HTERT RPE-1 (cell line): ENCODE measurements around the gene SPINT4.
"Not testable (repeated sequence)": the region's sequence is repeated elsewhere in the genome, so short reads cannot be mapped to it uniquely, and the experiment has no call there.

Source experiments
- in situ Hi-C: fragments of 300-500 bp; cut with MboI; formaldehyde crosslinking; loops from 4 replicates; pipeline ENCODE4 v1.14.3; 2020; ENCODE audit warnings: low sequenced_read_pairs

Gene SPINT4

GRCh38 chr20:45764618-45765282 lies 42.6 kb downstream of the SPINT4 start:
- in situ Hi-C loops, result not testable (repeated sequence)

DNA sequence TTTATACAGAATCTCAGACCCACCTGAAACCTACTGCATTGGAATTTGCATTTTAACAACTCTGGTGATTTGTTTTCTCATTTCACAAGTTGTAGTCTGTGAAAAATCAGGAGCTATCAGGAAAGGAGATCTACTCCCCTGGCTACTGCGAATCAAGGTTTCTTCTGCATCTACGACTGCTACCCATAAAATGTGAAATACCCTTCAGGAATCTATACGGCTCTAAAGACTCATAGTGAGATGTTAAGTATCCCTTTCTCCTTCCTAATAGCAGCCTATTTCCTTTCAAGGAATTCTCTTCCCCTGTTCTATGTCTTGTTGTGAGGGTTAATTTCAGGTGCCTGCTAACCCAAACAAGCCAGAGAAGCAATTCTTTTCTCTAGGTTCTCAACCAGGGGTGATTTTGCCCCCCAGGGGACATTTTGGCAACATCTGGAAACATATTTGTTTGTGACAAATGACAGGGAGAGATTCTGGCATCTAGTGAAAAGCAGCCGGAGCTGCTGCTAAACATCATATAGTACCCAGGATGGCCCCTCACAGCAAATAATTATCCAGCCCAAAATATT lies 43.2 kb downstream of the SPINT4 start:
- in situ Hi-C loops, result no loop called here

- in situ Hi-C loops, result no loop called here
These were observed 43.8 kb downstream of the SPINT4 start for GRCh38 chr20:45765980-45766379.

GRCh38 chr20:45768479-45768878 lies 46.3 kb downstream of the SPINT4 start:
- in situ Hi-C loops, result no loop called here

GRCh38 chr20:45771182-45771759 lies 49.1 kb downstream of the SPINT4 start:
- in situ Hi-C loops, result no loop called here

DNA sequence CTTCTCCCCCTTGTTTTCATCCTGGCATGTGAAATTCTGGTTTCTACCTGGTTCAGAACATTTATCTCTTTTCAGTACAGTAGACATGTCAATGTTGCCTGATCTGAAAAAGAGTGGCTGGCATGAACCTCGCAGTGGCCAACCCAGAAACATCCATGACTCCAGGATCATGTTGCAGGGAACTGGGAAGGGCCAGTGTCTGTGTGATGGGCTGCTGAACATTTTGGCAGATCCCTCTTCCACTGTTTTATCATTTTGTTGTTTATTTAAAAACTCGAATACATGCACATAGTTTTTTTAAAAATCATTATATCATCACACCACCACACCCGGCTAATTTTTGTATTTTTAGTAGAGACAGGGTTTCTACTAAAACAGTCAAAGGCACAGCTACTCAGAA lies 50.5 kb downstream of the SPINT4 start:
- in situ Hi-C loops, result no loop called here

DNA sequence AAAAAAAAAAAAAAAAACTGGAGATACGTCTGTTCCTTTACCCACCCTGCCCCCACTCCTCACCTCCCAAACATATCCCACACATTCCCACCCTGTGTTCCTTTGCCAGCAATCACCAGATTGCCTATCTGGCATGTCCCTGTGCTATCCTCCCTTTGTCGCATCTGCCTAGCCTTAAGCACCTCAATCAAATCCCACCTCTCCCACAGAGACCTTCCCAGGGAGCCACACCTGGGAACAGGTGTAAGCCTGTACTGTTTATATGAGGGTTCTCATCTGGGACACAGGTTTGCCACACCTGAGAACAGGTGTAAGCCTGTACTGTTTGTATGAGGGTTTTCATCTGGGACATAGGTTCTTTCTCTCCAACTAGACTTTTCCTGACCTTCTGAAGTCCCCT lies 52.8 kb downstream of the SPINT4 start:
- in situ Hi-C loops, result no loop called here

DNA sequence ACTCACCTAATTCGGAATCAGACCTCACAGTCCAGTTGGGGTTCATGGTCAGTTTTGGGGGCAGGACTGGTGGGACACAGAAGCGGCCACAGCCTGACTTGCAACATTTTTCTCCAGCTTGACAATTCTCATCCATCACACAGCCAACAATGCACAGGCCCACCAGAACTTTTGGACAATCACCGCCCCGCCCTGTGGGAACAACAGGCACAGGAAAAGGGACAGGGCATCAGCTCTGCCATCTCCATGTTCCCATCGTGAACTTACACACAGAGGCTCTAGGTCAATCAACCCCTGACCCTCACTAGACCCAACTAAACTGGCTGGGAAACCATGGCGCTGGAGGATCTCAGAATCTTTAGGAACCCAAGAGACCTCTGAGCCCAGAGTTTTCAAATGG lies 53.3 kb downstream of the SPINT4 start:
- in situ Hi-C loops, result no loop called here
